HepG2 (cell line): ENCODE measurements around the gene MAPKAPK3. TPM values are rescaled to one million over a fixed set of nuclear protein-coding genes. Genes with fewer than 3 reads are reported as not detected.

Experiments
- CREBL2 ChIP-seq: sonication (generic); formaldehyde crosslinking; IDR thresholded peaks from 2 replicates; pipeline ENCODE4 v1.8.1; 2023; ENCODE audit warnings: missing genetic modification reagents, mild to moderate bottlenecking, borderline replicate concordance
- E2F5 ChIP-seq: sonication (generic); formaldehyde crosslinking; conservative IDR thresholded peaks from 2 replicates; pipeline ENCODE4 v1.4.0; 2020; ENCODE audit warnings: missing genetic modification reagents
- ERF ChIP-seq: IDR thresholded peaks from 2 replicates; pipeline ENCODE4 v1.6.1; 2018; ENCODE audit warnings: missing biosample characterization, missing genetic modification reagents
- HNRNPLL ChIP-seq: fragments of 200-400 bp; formaldehyde crosslinking; IDR thresholded peaks from 2 replicates; pipeline ENCODE4 v1.6.1; 2017; ENCODE audit warnings: mild to moderate bottlenecking, low read depth, low read length; ENCODE audit not compliant: poor library complexity, severe bottlenecking
- JARID2 ChIP-seq: sonication (generic); formaldehyde crosslinking; IDR thresholded peaks from 2 replicates; pipeline ENCODE4 v1.8.1; 2023; ENCODE audit warnings: missing genetic modification reagents, inconsistent platforms; ENCODE audit not compliant: insufficient replicate concordance
- MAFF ChIP-seq: IDR thresholded peaks from 2 replicates; pipeline ENCODE4 v1.6.1; 2011; ENCODE audit warnings: low read depth, low read length, improper control_type of control experiment
- MATR3 ChIP-seq: sonication (generic); formaldehyde crosslinking; IDR thresholded peaks from 2 replicates; pipeline ENCODE4 v1.4.0; 2020; ENCODE audit warnings: missing genetic modification reagents
- MAX ChIP-seq: IDR thresholded peaks from 2 replicates; pipeline ENCODE4 v1.6.1; 2012; ENCODE audit warnings: inconsistent platforms
- MXI1 ChIP-seq: IDR thresholded peaks from 3 replicates; pipeline ENCODE4 v1.6.1; 2012; ENCODE audit warnings: low read depth, low read length, inconsistent platforms, borderline replicate concordance
- NFAT5 ChIP-seq: sonication (generic); formaldehyde crosslinking; IDR thresholded peaks from 2 replicates; pipeline ENCODE4 v1.4.0; 2020; ENCODE audit warnings: missing genetic modification reagents
- NFKB2 ChIP-seq: sonication (generic); formaldehyde crosslinking; IDR thresholded peaks from 2 replicates; pipeline ENCODE4 v1.4.0; 2020; ENCODE audit warnings: missing genetic modification reagents, borderline replicate concordance
- NONO ChIP-seq, 2 experiments: fragments of 450-650 bp in 1 of 2; sonication (generic) in 1 of 2; formaldehyde crosslinking in 1 of 2; IDR thresholded peaks in 1 of 2; conservative IDR thresholded peaks in 1 of 2; 2 replicates each; pipeline versions ENCODE4 v1.6.1 to v1.8.0; 2017 to 2022; ENCODE audit warnings: mild to moderate bottlenecking in 1 of 2, missing genetic modification reagents in 1 of 2, moderate library complexity in 1 of 2
- POGK ChIP-seq: sonication (generic); formaldehyde crosslinking; conservative IDR thresholded peaks from 2 replicates; pipeline ENCODE4 v1.8.0; 2022; ENCODE audit warnings: mild to moderate bottlenecking, moderate library complexity, missing genetic modification reagents
- SATB2 ChIP-seq: sonication (generic); formaldehyde crosslinking; IDR thresholded peaks from 2 replicates; pipeline ENCODE4 v1.5.0; 2020; ENCODE audit warnings: missing genetic modification reagents
- ZNF124 ChIP-seq: sonication (generic); formaldehyde crosslinking; IDR thresholded peaks from 2 replicates; pipeline ENCODE4 v1.4.0; 2020; ENCODE audit warnings: missing genetic modification reagents
- ZNF20 ChIP-seq: sonication (generic); formaldehyde crosslinking; IDR thresholded peaks from 2 replicates; pipeline ENCODE4 v1.4.0; 2020; ENCODE audit warnings: mild to moderate bottlenecking, moderate library complexity, missing genetic modification reagents
- ZNF205 ChIP-seq: IDR thresholded peaks from 2 replicates; pipeline ENCODE4 v1.6.1; 2018; ENCODE audit warnings: missing biosample characterization, missing genetic modification reagents
- ZNF549 ChIP-seq: sonication (generic); formaldehyde crosslinking; IDR thresholded peaks from 2 replicates; pipeline ENCODE4 v1.5.0; 2020; ENCODE audit warnings: missing genetic modification reagents
- ZNF558 ChIP-seq: sonication (generic); formaldehyde crosslinking; IDR thresholded peaks from 2 replicates; pipeline ENCODE4 v1.9.0; 2022; ENCODE audit warnings: mild to moderate bottlenecking, missing genetic modification reagents, borderline replicate concordance
- ZNF724P ChIP-seq: sonication (generic); formaldehyde crosslinking; IDR thresholded peaks from 2 replicates; pipeline ENCODE4 v1.8.0; 2022; ENCODE audit warnings: missing genetic modification reagents, borderline replicate concordance
- ZNF850 ChIP-seq: sonication (generic); formaldehyde crosslinking; conservative IDR thresholded peaks from 2 replicates; pipeline ENCODE4 v1.9.0; 2021; ENCODE audit warnings: mild to moderate bottlenecking, missing genetic modification reagents
- polyA plus RNA-seq, 8 experiments: library from polyadenylated mRNA; depleted of rRNA in 3 of 8; stranded (reverse) in 7 of 8; unstranded in 1 of 8; fragments of >200 nt; fragmentation: Illumina TruSeq in 4 of 8; extraction: Trizol in 4 of 8; gene quantifications; 2 replicates each; pipeline versions ENCODE4 v1.2.1 to v1.2.3, GENCODE V29; 2011 to 2016; ENCODE audit warnings: low read depth in 4 of 8, missing spikeins in 1 of 8, mixed read lengths in 1 of 8; ENCODE audit not compliant: insufficient read depth in 1 of 8
- total RNA-seq, 5 experiments: library from RNA; depleted of rRNA; stranded (reverse); fragments of >200 nt; fragmentation: Illumina TruSeq; extraction: Trizol; gene quantifications; 2 replicates each; pipeline ENCODE4 v1.2.3, GENCODE V29; 2016; ENCODE audit warnings: low read depth in 1 of 5

Gene MAPKAPK3
- total and polyA plus RNA-seq, 2 of the 13 experiments (the other 11 are each of a cell fraction or from before 2014, with no cell fraction given): 39.9 to 41.2 TPM

- TF ChIP-seq NFAT5 (CRISPR knock-in tag) (no peak), CREBL2 (no peak), POGK (CRISPR knock-in tag) (peak; percentile 65; the same call in 1 of the 2 replicates), MAX (peak; percentile 68; the same call in 1 of the 2 replicates), NFKB2 (0 out of 2 replicates have a peak, but pooled peaks have one; percentile 51), JARID2 (CRISPR knock-in tag) (no peak), ZNF724P (CRISPR knock-in tag) (no peak), ZNF850 (CRISPR knock-in tag) (no peak), MATR3 (CRISPR knock-in tag) (no peak), ZNF205 (CRISPR knock-in tag) (peak; percentile 83; the same call in 1 of the 2 replicates), ZNF558 (CRISPR knock-in tag) (no peak; the same call in 1 of the 2 replicates), ZNF20 (0 out of 2 replicates have a peak, but pooled peaks have one; percentile 63), MXI1 (peak; percentile 74; the same call in 1 of the 3 replicates), NONO (IDR thresholded peaks at IDR 0.05) (no peak), NONO (CRISPR knock-in tag; conservative IDR thresholded peaks at IDR 0.05) (peak; percentile 92), SATB2 (CRISPR knock-in tag) (no peak), ERF (CRISPR knock-in tag) (peak; percentile 60; the same call in 1 of the 2 replicates), HNRNPLL (peak; percentile 59), E2F5 (CRISPR knock-in tag) (no peak), ZNF549 (no peak), ZNF124 (no peak), MAFF (no peak)
Observed at GRCh38 chr3:50568947-50569749, 47.8 kb upstream of the MAPKAPK3 start, which contains the start of gene HEMK1 (continued).
